Neural progenitor cell (in vitro differentiated cells): ENCODE measurements around the gene SMG6. TPM values are rescaled to one million over a fixed set of nuclear protein-coding genes. Genes with fewer than 3 reads are reported as not detected.
A peak's percentile ranks its signal among the peaks of the same experiment; 100 is the strongest.

Experiments used
- DNase-seq: peaks from one replicate; pipeline ENCODE4 v3.0.0-alpha.2; 2016; ENCODE audit warnings: low spot score
- H2AFZ ChIP-seq: fragments of 200-600 bp; sonication (generic); replicated peaks from 2 replicates; pipeline ENCODE4 v1.6.1; 2016; ENCODE audit warnings: antibody characterized with exemption
- H3F3A ChIP-seq: fragments of 200-600 bp; sonication (generic); 2 replicates; pipeline ENCODE4 v1.6.1; 2016; ENCODE audit warnings: antibody characterized with exemption, low read depth
- H3K27ac ChIP-seq: fragments of 200-600 bp; sonication (generic); 2 replicates; pipeline ENCODE4 v1.5.1; 2016; ENCODE audit warnings: mild to moderate bottlenecking
- H3K27me3 ChIP-seq: fragments of 200-600 bp; sonication (generic); 2 replicates; pipeline ENCODE4 v1.6.1; 2016; ENCODE audit warnings: mild to moderate bottlenecking, moderate library complexity
- H3K36me3 ChIP-seq: fragments of 200-600 bp; sonication (generic); 2 replicates; pipeline ENCODE4 v1.5.1; 2016
- H3K4me1 ChIP-seq: fragments of 200-600 bp; sonication (generic); 2 replicates; pipeline ENCODE4 v1.6.1; 2016; ENCODE audit warnings: mixed run types
- H3K4me2 ChIP-seq: fragments of 200-600 bp; sonication (generic); 2 replicates; pipeline ENCODE4 v1.6.1; 2016
- H3K4me3 ChIP-seq: fragments of 200-600 bp; sonication (generic); 2 replicates; pipeline ENCODE4 v1.5.1; 2016
- H3K79me2 ChIP-seq: fragments of 200-600 bp; sonication (generic); 2 replicates; pipeline ENCODE4 v1.6.1; 2016; ENCODE audit warnings: low read depth
- H3K9ac ChIP-seq: fragments of 200-600 bp; sonication (generic); 2 replicates; pipeline ENCODE4 v1.6.1; 2016
- H3K9me3 ChIP-seq: fragments of 200-600 bp; sonication (generic); 2 replicates; pipeline ENCODE4 v1.5.1; 2016; ENCODE audit warnings: low read depth
- H4K20me1 ChIP-seq: fragments of 200-600 bp; sonication (generic); 2 replicates; pipeline ENCODE4 v1.6.1; 2016; ENCODE audit warnings: low read depth
- H3K27ac Mint-ChIP-seq: 3 replicates; pipeline ENCODE4 v1.8.0; 2021; ENCODE audit warnings: mixed read lengths
- H3K27me3 Mint-ChIP-seq: 2 replicates; pipeline ENCODE4 v1.8.0; 2022; ENCODE audit warnings: low read depth, mild to moderate bottlenecking, inconsistent platforms, moderate library complexity, mixed read lengths; ENCODE audit not compliant: insufficient read depth
- H3K36me3 Mint-ChIP-seq: 3 replicates; pipeline ENCODE4 v1.8.0; 2021; ENCODE audit warnings: mixed read lengths
- H3K4me1 Mint-ChIP-seq: 3 replicates; pipeline ENCODE4 v1.8.0; 2021; ENCODE audit warnings: mixed read lengths
- H3K4me3 Mint-ChIP-seq: 3 replicates; pipeline ENCODE4 v1.8.0; 2021; ENCODE audit warnings: mild to moderate bottlenecking, moderate library complexity, mixed read lengths
- H3K9me3 Mint-ChIP-seq: 3 replicates; pipeline ENCODE4 v1.8.0; 2020; ENCODE audit warnings: mixed read lengths
- CTCF ChIP-seq: fragments of 200-600 bp; sonication (generic); IDR thresholded peaks from 2 replicates; pipeline ENCODE4 v1.5.1; 2017; ENCODE audit warnings: antibody characterized with exemption, mild to moderate bottlenecking
- EZH2 ChIP-seq: fragments of 200-600 bp; sonication (generic); IDR thresholded peaks from 2 replicates; pipeline ENCODE4 v1.6.1; 2017; ENCODE audit warnings: antibody characterized with exemption, mild to moderate bottlenecking, moderate library complexity
- EZH2phosphoT487 ChIP-seq: fragments of 200-600 bp; sonication (generic); IDR thresholded peaks from 2 replicates; pipeline ENCODE4 v1.6.1; 2017; ENCODE audit warnings: antibody characterized with exemption
- total RNA-seq: library from RNA; depleted of rRNA; stranded (reverse); fragments of >200 nt; gene quantifications from 2 replicates; pipeline ENCODE4 v1.2.3, GENCODE V29; 2015; ENCODE audit warnings: low replicate concordance

Gene SMG6
- total RNA-seq, 1 donor from 2014 or later: 19.0 TPM

- Histone ChIP-seq H3F3A (peaks cover 16% of the 10 kb centered on the region), H3K36me3 (no peaks in the 10 kb centered on the region), H3K4me1 (peaks cover 10% of the 10 kb centered on the region), H3K27ac (no peak overlapping the region), H3K4me3 (no peak overlapping the region), H3K4me2 (no peak overlapping the region), H3K27me3 (peaks cover 73% of the 10 kb centered on the region), H2AFZ (no peak overlapping the region), H3K9me3 (no peaks in the 10 kb centered on the region), H3K79me2 (no peaks in the 10 kb centered on the region), H4K20me1 (peaks cover 72% of the 10 kb centered on the region), H3K9ac (no peak overlapping the region)
- Mint-ChIP-seq H3K4me3 (no peak overlapping the region), H3K27ac (no peak overlapping the region), H3K4me1 (peaks cover 28% of the 10 kb centered on the region), H3K36me3 (peaks cover 25% of the 10 kb centered on the region), H3K27me3 (peaks cover 19% of the 10 kb centered on the region), H3K9me3 (no peaks in the 10 kb centered on the region)
- no peak for TF ChIP-seq CTCF
- no peak for TF ChIP-seq EZH2
- no peak for TF ChIP-seq EZH2phosphoT487
- DNase-seq: no peak
Measured at GRCh38 chr17:2060385-2060658, 243.3 kb downstream of the SMG6 start.

- H3K27me3 ChIP-seq: peaks cover 79% of the 10 kb centered on the region
Measured at GRCh38 chr17:2059547-2060384, 243.8 kb downstream of the SMG6 start.

GRCh38 chr17:2058586-2059546 lies 244.7 kb downstream of the SMG6 start:
- peaks cover 22% of the 10 kb centered on the region for H3K27me3 Mint-ChIP-seq
- H3K4me3 Mint-ChIP-seq: no peak overlapping the region
- no peaks in the 10 kb centered on the region for H3K9me3 Mint-ChIP-seq
- no peak overlapping the region for H2AFZ ChIP-seq
- no peaks in the 10 kb centered on the region for H3K36me3 ChIP-seq
- H3K79me2 ChIP-seq: no peaks in the 10 kb centered on the region
- no peak overlapping the region for H3K27ac ChIP-seq
- peaks cover 16% of the 10 kb centered on the region for H3K36me3 Mint-ChIP-seq
- H3K9ac ChIP-seq: no peak overlapping the region
- no peak overlapping the region for H3K4me3 ChIP-seq
- H3K9me3 ChIP-seq: no peaks in the 10 kb centered on the region
- H3K27me3 ChIP-seq: peaks cover 88% of the 10 kb centered on the region
- H4K20me1 ChIP-seq: peaks cover 77% of the 10 kb centered on the region
- peak; percentile 79 for TF ChIP-seq EZH2
- TF ChIP-seq CTCF: peak; percentile 55
- peak; percentile 91 for TF ChIP-seq EZH2phosphoT487
- DNase-seq: no peak
- no peak overlapping the region for H3K4me2 ChIP-seq
- H3K4me1 ChIP-seq: peaks cover 12% of the 10 kb centered on the region
- H3K27ac Mint-ChIP-seq: no peak overlapping the region
- peaks cover 23% of the 10 kb centered on the region for H3F3A ChIP-seq
- H3K4me1 Mint-ChIP-seq: peaks cover 30% of the 10 kb centered on the region

More at GRCh38 chr17:2059547-2060384, 243.8 kb downstream of the SMG6 start:
- Histone ChIP-seq H3K4me3 (no peak overlapping the region), H3F3A (peaks cover 16% of the 10 kb centered on the region), H3K79me2 (no peaks in the 10 kb centered on the region), H3K9me3 (no peaks in the 10 kb centered on the region), H3K9ac (no peak overlapping the region), H2AFZ (no peak overlapping the region), H3K4me2 (no peak overlapping the region), H3K36me3 (no peaks in the 10 kb centered on the region), H3K27ac (no peak overlapping the region), H3K4me1 (peaks cover 12% of the 10 kb centered on the region), H4K20me1 (peaks cover 71% of the 10 kb centered on the region)
- Mint-ChIP-seq H3K27ac (no peak overlapping the region), H3K4me1 (peaks cover 28% of the 10 kb centered on the region), H3K36me3 (peaks cover 23% of the 10 kb centered on the region), H3K27me3 (peaks cover 17% of the 10 kb centered on the region), H3K4me3 (no peak overlapping the region), H3K9me3 (no peaks in the 10 kb centered on the region)
- TF ChIP-seq CTCF (no peak), EZH2 (peak; percentile 21), EZH2phosphoT487 (no peak)
- no peak for DNase-seq
